Ovary (tissue), 3 donors: ENCODE results near the gene MKLN1.

Experiments used
- EP300 ChIP-seq: sonication (generic); formaldehyde crosslinking; IDR thresholded peaks from one replicate; pipeline ENCODE4 v1.6.1; 2017; ENCODE audit warnings: antibody characterized with exemption
- POLR2A ChIP-seq: fragments of 450-650 bp; IDR thresholded peaks from one replicate; pipeline ENCODE4 v1.6.1; 2017; ENCODE audit warnings: antibody characterized with exemption, mild to moderate bottlenecking, moderate library complexity
- TF ChIP-seq, protein P1 (sequence below), 3 donors: fragments of 450-650 bp in 2 of 3; fragments of 200-600 bp in 1 of 3; IDR thresholded peaks; one replicate each; pipeline versions ENCODE4 v1.5.1 to v1.8.0; 2016 to 2022; ENCODE audit warnings: antibody characterized with exemption in 3 of 3, mild to moderate bottlenecking in 1 of 3
- donor health status: DM: no; HTN: no; CAD: no.

DNA sequence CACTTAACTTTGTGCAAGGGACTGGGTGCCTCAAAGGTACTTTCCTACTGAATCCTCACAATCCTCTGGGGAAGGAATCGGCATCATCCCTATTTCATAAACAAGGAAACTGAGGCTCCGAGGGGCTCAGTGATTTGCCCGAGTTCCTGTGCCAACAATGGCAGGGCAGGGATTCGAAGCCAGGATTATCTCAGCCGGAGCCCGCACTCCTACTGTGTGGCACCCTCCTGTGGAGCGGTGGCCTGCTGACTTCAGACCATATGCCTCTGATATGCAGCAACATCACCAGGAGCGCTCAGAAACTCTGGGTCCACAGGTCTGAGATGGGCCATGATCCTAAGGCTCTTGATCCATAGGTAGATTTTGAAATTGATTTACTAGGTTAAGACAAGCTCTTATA lies 182.1 kb downstream of the MKLN1 start:
- TF ChIP-seq POLR2A (no peak), EP300 (no peak)
- TF ChIP-seq, protein P1, sequence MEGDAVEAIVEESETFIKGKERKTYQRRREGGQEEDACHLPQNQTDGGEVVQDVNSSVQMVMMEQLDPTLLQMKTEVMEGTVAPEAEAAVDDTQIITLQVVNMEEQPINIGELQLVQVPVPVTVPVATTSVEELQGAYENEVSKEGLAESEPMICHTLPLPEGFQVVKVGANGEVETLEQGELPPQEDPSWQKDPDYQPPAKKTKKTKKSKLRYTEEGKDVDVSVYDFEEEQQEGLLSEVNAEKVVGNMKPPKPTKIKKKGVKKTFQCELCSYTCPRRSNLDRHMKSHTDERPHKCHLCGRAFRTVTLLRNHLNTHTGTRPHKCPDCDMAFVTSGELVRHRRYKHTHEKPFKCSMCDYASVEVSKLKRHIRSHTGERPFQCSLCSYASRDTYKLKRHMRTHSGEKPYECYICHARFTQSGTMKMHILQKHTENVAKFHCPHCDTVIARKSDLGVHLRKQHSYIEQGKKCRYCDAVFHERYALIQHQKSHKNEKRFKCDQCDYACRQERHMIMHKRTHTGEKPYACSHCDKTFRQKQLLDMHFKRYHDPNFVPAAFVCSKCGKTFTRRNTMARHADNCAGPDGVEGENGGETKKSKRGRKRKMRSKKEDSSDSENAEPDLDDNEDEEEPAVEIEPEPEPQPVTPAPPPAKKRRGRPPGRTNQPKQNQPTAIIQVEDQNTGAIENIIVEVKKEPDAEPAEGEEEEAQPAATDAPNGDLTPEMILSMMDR (IDR thresholded peaks at IDR 0.05) = no peak
